Activated T-helper 1 cell treated with anti-CD3 and anti-CD28 coated beads, Interleukin-2, amount 50 U/mL, for 16 hours (primary cell): ENCODE measurements around the gene JPT2.
"Not testable (repeated sequence)": the region's sequence is repeated elsewhere in the genome, so short reads cannot be mapped to it uniquely, and the experiment has no call there.

Experiments used
- DNase-seq, 2 donors: peaks; one replicate each; pipeline ENCODE4 v3.0.0-alpha.2; 2020; ENCODE audit warnings: low read depth in 1 of 2, low spot score in 1 of 2

Gene JPT2

GRCh38 chr16:1707193-1707790, 29.2 kb downstream of the JPT2 start:
- no peak for DNase-seq

- DNase-seq: no peak
Measured at GRCh38 chr16:1708083-1708767, 30.1 kb downstream of the JPT2 start.

GRCh38 chr16:1708768-1709180, 30.7 kb downstream of the JPT2 start:
- DNase-seq: no peak

GRCh38 chr16:1709356-1709755, 31.3 kb downstream of the JPT2 start:
- no peak for DNase-seq

DNA sequence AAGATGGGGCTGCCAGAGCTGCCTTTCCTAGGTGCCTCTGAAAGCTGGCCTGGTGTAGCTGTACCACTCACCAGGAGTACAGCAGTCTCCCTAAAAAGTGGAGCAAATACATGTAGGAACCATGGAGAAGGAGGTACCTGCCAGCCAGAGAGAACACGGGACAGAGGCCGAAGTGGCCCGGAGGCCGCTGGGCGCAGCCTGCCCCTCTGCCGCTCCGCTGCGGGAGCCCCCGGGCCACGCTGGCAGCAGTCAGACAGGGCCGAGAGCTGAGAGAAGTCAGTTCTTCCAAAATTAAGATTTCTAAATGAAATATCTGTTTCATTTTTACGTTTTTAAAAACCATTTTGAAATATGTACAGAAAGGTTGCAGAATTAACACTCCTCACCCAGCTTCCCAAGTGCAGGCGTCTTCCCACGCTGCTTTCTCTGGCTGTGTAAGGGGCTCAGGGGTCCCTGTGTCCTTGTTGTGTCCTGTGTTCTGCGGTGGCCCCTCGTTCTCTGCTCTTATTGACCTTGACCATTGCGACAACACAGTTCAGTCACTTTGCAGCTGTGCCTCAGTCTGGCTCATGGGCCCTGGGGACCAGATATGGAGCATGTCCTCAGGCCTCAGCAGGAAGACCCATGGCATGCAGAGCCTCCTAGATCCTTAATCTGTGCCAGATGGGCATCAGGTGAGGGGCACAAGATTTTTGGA, 32.9 kb downstream of the JPT2 start:
- no peak for DNase-seq

DNA sequence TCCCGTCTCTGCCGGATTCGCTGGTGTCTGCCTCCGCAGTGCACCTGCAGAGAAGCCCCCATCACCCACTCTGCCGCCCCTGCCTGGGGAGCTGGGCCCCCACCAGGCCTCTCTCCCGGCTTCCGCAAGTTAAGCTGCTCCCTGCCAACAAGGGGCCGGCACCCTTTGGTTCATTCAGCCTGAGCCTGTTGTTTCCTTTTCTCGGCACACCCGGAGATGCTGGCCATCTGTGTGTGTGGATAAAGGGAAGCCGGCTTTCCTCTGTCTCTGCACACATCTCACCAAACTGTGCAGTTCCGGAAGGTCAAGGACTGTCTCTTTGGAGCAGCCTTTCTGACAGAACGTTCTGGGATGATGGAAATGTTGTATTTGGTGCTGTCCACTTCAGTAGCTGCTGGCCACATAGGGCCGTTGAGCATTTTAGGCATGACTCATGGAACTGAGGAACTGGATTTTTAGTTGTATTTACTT, 34.7 kb downstream of the JPT2 start:
- no peak for DNase-seq

- DNase-seq: no peak
Measured at GRCh38 chr16:1713331-1713730, 35.3 kb downstream of the JPT2 start.

DNA sequence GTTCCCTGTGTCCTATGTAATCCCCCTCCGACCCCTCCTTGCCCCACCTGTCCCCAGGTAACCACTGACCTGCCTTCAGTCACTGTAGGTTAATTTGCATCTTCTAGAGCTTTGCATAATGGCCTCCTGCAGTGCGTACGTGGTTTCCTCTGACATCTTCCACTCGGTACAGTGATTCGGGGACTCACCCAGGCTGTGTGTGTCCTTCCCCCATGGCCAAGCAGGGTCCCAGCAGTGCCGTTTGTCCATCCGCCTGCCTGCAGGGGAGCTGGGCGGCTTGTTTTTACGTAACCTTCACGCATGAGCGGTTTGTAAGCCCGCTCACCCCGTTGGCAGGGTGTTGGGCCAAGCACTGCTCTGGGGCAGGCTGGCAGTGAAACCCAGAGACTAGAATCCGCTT, 35.9 kb downstream of the JPT2 start:
- DNase-seq: no peak

GRCh38 chr16:1715220-1715619, 37.1 kb downstream of the JPT2 start:
- DNase-seq: no peak

DNA sequence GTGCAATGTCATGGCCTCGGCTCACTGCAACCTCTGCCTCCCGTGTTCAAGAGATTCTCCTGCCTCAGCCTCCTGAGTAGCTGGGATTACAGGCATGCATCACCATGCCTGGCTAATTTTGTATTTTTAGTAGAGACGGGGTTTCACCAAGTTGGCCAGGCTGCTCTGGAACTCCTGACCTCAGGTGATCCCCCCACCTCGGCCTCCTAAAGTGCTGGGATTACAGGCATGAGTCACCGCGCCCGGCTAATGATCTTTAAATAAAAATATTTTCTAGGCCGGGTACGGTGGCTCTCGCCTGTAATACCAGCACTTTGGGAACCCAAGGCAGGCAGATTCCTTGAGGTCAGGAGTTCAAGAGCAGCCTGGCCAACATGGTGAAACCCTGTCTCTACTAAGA, 40.2 kb downstream of the JPT2 start:
- not testable (repeated sequence) for DNase-seq

DNA sequence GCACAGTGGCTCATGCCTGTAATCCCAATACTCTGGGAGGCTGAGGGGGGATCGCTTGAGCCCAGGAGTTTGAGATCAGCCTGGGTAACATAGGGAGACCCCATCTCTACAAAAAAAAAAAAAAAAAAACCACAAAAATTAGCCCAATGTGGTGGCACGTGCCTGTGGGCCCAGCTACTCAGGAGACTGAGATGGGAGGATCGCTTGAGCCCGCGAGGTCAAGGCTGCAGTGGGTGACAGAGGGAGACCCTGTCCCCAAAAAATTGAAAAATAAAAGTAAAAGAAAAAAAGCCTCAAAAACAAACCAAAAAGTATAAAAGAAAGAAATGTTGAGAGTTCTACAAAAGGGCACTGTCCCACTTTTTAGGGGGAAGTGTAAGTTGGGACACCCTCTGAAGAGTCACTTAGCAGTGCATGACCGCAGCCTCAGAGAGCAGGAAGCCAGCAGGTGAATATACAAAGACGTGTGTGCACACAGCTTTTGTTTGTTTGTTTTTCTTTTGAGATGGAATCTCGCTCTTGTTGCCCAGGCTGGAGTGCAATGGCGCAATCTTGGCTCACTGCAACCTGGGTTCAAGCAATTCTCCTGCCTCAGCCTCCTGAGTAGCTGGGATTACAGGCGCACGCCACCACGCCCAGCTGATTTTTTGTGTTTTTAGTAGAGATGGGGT, 41.6 kb downstream of the JPT2 start:
- DNase-seq: not testable (repeated sequence)

GRCh38 chr16:1721372-1721771, 43.3 kb downstream of the JPT2 start:
- DNase-seq: no peak

- no peak for DNase-seq
Measured at GRCh38 chr16:1723450-1724147, 45.5 kb downstream of the JPT2 start.

DNA sequence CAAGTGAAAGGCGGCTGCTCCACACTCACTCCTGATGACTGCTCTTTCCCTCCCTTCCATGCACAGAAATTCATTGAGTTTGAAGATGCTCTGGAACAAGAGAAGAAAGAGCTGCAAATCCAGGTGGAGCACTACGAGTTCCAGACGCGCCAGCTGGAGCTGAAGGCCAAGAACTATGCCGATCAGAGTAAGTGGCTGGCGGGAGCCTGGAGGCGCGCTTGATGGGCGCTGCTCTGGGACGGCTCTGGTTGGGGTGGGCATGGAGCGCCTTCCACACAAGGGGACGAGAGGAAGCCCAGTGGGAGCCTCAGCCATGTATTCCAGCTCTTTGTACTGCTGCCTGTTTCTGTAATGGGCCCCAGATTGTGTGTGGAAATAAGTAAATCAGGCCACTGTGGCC, 46.4 kb downstream of the JPT2 start:
- DNase-seq: no peak

DNA sequence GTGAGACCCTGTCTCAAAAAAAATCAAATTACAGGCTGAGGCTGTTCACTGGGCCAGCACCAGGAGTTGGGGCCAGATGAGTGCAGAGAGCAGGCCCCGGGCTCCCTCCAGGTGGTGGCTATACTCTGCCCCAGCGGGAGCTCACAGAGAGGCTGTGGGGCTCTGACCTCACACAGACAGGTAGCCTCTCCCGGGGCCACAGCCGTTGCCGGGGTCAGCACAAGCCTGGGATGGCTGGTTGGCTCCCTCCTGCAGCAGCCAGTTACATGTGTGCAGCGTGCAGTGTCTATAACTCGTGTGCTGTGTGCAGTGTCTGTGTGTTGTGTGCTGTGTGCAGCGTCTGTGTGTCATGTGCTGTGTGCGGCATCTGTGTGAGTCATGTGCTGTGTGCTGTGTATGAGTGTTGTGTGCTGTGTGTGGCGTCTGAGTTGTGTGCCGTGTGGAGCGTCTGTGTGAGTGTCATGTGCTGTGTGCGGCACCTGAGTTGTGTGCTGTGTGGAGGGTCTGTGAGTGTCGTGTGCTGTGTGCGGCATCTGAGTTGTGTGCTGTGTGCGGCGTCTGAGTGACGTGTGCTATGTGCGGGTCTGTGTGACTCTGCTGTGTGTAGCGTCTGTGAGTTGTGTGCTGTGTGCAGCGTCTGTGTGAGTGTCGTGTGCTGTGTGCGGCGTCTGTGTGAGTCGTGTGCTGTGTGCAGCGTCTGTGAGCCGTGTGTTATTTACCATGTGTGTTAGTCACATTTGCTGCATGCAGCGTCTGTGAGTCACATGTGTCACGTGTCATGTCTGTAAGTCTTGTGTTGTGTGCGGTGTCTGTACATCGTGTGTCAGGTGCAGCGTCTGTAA, 48.8 kb downstream of the JPT2 start:
- no peak for DNase-seq

GRCh38 chr16:1727651-1728624, 49.9 kb downstream of the JPT2 start:
- no peak for DNase-seq

DNA sequence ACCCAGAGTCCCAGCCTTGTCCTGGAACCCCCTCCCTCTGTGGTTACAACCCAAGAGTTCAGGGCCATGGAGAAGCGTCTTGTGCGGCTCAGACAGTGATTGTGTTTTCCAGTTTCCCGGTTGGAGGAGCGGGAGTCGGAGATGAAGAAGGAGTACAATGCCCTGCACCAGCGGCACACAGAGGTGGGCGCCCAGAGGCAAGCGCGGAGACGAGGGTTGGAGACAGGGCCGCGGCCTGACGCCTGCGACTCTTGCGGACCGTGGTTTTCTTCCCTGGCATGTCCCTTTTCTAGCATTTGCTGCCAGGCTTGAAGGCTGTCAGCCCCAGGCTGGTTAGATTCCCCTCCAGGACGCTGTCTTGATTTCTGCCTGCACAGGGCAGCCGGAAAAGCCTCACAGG, 50.9 kb downstream of the JPT2 start:
- no peak for DNase-seq

- DNase-seq: no peak
Measured at GRCh38 chr16:1729445-1729844, 51.4 kb downstream of the JPT2 start.

DNA sequence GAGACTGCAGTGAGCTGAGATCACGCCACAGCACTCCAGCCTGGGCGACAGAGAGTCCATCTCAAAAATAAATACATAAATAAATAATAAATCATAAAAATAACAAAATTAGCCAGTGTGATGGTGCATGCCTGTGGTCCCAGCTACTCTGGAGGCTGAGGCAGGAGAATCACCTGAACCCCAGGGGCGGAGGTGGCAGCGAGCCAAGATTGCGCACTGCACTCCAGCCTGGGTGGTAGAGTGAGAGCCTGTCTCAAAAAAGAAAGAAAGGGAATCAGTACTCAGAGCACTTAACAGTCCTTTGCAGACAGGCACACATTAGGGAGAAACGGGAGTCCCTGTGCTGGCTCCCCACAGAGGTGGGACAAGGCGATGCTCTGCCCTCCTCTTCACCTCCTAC, 53.0 kb downstream of the JPT2 start:
- DNase-seq: no peak
